GM12864 (cell line): ENCODE measurements around the gene SLC18B1.
A peak's percentile ranks its signal among the peaks of the same experiment; 100 is the strongest.

ENCODE experiments used
- DNase-seq: peaks from one replicate; pipeline ENCODE4 v3.0.0-alpha.2; 2011; ENCODE audit warnings: low read depth
- H3K4me3 ChIP-seq: 2 replicates; pipeline ENCODE4 v1.5.1; 2011; ENCODE audit warnings: mild to moderate bottlenecking, low read depth, low read length, control low read depth
- TF ChIP-seq, protein P1 (sequence below): IDR thresholded peaks from 2 replicates; pipeline ENCODE4 v1.5.1; 2011; ENCODE audit warnings: low read depth, mild to moderate bottlenecking, moderate library complexity, low read length, control low read depth, inconsistent platforms; ENCODE audit errors: missing control alignments

SLC18B1 gene

DNA sequence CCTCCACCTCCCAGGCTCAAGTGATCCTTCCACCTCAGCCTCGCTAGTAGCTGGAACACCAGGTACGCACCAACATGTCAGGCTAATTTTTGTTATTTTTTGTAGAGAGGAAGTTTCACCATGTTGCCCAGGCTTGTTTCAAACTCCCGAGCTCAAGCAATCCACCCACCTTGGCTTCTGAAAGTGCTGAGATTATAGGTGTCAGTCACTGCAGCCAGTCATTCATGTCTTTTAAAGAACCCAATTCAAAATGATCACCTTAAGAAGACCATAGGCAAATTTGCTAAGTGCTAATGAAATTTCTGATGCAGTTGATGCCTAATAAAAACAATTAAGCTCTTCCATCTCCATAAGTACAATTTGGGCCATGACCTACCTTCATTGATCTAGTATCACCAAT, 38.2 kb downstream of the SLC18B1 start:
- TF ChIP-seq, protein P1, sequence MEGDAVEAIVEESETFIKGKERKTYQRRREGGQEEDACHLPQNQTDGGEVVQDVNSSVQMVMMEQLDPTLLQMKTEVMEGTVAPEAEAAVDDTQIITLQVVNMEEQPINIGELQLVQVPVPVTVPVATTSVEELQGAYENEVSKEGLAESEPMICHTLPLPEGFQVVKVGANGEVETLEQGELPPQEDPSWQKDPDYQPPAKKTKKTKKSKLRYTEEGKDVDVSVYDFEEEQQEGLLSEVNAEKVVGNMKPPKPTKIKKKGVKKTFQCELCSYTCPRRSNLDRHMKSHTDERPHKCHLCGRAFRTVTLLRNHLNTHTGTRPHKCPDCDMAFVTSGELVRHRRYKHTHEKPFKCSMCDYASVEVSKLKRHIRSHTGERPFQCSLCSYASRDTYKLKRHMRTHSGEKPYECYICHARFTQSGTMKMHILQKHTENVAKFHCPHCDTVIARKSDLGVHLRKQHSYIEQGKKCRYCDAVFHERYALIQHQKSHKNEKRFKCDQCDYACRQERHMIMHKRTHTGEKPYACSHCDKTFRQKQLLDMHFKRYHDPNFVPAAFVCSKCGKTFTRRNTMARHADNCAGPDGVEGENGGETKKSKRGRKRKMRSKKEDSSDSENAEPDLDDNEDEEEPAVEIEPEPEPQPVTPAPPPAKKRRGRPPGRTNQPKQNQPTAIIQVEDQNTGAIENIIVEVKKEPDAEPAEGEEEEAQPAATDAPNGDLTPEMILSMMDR, result no peak
- no peak overlapping the region for H3K4me3 ChIP-seq
- no peak for DNase-seq

DNA sequence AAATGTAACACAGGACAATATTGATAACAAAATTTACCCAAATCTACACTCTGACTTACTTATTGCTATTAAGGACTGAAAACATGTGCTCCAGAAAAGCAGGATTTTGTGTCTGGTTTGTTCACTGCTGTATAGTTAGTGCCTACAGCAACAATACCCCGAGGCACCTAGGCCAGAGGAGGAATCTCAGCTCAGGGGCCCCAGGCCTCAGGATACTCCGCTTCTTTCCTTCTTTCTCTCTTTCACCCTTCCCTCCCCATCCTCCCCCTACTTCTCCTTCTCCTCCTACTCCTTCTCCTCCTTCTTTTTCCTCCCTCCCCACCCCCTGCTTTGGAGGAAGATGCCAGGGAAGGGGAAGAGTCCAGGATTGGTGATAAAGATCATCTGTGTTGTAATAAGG, 39.7 kb downstream of the SLC18B1 start:
- no peak for DNase-seq
- TF ChIP-seq, protein P1, result no peak
- H3K4me3 ChIP-seq, result no peak overlapping the region

DNA sequence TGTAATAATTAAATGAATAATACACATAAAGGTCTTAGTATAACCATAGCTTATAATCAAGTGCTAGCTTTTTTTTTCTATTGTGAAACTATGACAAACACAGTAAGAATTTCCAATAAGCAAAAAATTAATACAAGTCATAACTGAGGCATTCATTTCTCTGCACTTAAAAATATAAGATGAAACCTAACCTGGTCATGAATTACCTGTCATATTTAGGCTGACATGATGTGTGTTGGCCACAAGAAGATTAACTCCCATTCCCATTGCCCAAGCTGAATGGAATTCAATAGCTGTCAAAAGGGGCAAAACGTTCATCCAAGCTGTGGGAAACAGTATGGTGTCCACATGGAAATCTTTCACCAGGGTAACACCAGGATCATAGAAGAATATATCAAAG, 46.2 kb downstream of the SLC18B1 start:
- TF ChIP-seq, protein P1, result no peak
- no peak overlapping the region for H3K4me3 ChIP-seq
- DNase-seq, result no peak

DNA sequence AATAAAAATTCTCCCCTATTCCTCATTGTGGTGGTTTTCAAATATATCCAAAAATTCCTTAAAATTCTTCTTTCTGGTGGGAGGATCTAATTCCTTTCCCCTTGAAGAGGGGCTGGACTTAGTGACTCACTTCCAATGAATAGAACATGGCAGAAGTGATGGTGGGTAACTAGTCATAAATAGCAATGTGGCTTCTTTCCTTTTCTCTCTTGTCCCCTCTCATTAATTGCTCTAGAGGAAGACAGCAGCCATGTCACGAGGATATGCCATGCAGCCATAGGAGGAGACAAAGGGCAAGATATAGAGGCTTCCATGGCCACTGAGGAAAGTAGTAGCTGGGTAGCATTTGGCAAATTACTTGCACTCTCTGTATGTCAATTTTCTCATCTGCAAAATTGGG, 46.6 kb downstream of the SLC18B1 start:
- TF ChIP-seq, protein P1, result peak; percentile 5
- no peak overlapping the region for H3K4me3 ChIP-seq
- DNase-seq, result no peak

DNA sequence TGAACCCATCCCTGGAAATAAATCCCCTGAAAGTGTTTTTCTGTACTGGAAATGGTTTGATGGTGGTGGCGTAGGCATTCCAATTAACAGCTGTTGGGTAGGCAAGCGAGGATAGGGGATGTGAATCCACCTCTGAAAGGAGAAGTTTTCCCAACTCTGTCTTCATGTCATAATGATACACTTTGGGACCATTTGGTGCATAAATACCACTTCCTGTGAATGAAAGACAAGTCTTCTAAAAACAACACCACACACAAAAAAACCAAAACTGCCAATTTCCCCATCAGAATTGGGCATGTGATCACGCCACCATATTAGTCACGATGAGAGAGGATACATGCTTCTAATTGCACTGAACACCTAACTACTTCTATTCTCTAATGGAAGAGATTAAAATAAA, 47.1 kb downstream of the SLC18B1 start:
- TF ChIP-seq, protein P1, result no peak
- H3K4me3 ChIP-seq, result no peak overlapping the region; the same call in 1 of the 2 replicates
- DNase-seq, result no peak

DNA sequence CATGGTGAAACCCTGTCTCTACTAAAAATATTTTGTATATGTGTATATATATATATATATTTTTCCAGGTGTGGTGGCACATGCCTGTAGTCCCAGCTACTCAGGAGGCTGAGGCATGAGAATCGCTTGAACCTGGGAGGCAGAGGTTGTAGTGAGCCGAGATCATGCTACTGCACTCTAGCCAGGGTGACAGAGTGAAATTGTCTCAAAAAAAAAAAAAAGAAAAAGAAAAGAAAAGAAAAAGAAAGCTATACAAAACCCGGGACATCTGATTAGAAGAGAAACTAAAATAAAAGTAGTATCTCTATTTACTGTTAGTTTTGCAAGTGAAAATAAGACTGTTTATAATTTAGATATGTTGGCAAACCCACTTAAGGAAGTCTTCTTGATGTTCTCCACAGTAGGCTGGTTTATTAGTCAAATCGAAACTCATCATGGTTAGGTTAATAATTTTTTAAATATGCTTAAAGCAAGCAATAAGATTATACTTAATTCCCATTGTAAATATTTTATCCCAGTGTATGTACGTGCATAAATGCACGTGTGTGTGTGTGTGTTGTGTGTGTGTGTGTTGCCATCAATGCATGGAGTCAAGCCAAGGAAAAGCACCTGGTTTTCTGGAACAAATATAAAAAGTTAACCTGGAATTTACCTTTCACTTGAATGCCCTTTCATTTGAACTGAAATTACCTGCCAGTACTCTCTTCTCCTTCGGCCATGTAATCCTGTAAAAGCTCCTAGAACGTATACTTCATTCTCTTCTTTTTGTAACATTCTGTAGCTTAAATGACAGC, 47.8 kb downstream of the SLC18B1 start:
- TF ChIP-seq, protein P1, result no peak
- DNase-seq, result no peak
- no peak overlapping the region; the same call in 1 of the 2 replicates for H3K4me3 ChIP-seq

DNA sequence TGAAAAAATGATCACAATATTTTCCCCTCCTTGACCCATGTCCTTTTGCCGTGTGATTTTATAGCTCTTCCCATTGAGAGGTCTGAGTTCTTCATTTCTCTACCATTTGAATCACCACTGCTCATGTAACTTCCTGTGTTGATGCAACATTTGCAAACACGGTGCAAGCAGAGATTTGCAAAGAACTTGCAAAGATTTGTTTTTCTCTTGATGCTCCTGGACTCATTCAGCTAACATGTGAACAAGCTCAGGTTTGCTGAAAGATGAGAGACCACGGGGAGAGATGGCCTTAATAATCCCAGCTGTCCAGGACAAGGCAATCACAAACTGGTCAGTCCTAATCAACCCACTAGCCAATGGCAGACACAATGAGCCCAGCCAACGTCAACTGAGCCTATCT, 49.3 kb downstream of the SLC18B1 start:
- no peak for DNase-seq
- TF ChIP-seq, protein P1, result no peak
- no peak overlapping the region for H3K4me3 ChIP-seq
